ENCODE data around the gene CREB1. TPM values are rescaled to one million over a fixed set of nuclear protein-coding genes. Genes with fewer than 3 reads are reported as not detected.
A peak's percentile ranks its signal among the peaks of the same experiment; 100 is the strongest.

CREB1 gene
- total and polyA plus RNA-seq, 2 donors: 14.8 to 91.5 TPM

GRCh38 chr2:207593277-207593676 lies 63.5 kb downstream of the CREB1 start:
- H3K27ac ChIP-seq (ENCODE audit: low read depth): no peak overlapping the region
- peaks cover 2% of the 10 kb centered on the region for H3K36me3 ChIP-seq (ENCODE audit: insufficient read depth)
- no peak overlapping the region for H3K4me3 ChIP-seq (ENCODE audit: low read depth, low read length)
- no peaks in the 10 kb centered on the region for H3K4me1 ChIP-seq (ENCODE audit: insufficient read depth)
- no peak for DNase-seq (ENCODE audit: extremely low spot score)

DNA sequence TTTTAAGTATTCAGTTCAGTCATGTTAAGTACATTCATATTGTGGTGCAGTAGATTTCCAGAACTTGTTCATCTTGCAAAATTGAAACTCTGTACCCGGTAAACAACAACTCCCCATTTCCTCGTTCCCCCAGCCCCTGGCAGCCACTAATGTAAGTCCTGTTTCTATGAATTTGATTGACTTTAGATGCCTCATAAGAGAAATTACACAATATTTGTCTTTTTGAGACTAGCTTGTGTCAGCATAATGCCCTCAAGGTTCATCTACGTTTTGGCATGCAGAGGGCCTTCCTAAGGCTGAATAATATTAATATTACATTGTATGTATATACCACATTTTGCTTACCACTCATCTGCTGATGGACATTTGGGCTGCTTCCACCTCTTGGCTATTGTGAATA lies 64.5 kb downstream of the CREB1 start:
- DNase-seq (ENCODE audit: extremely low spot score): no peak

DNA sequence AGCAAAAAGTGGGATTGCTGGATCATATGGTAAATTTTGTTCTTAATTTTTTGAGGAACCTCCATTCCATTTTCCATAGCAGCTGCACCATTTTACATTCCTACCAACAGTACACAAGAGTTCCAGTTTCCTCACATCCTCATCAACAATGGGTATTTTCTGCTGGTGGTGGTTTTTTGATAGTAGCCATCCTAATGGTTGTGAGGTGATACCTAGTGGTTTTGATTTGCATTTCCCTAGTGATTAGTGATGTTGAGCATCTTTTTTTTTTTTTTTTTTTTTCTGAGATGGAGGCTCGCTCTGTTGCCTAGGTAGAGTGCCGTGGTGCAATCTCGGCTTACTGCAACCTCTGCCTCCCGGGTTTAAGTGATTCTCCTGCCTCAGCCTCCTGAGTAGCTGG lies 65.0 kb downstream of the CREB1 start:
- DNase-seq (ENCODE audit: extremely low spot score): no peak
- Histone ChIP-seq H3K4me3 (ENCODE audit: low read depth, low read length) (no peak overlapping the region), H3K4me1 (ENCODE audit: insufficient read depth) (no peaks in the 10 kb centered on the region), H3K27ac (ENCODE audit: low read depth) (no peak overlapping the region), H3K36me3 (ENCODE audit: insufficient read depth) (peaks cover 2% of the 10 kb centered on the region)
- 98% methylated on average over 4 of the region's 4 CpGs for WGBS

More for the DNA sequence above, 64.5 kb downstream of the CREB1 start:
- Histone ChIP-seq H3K4me3 (ENCODE audit: low read depth, low read length) (no peak overlapping the region), H3K27ac (ENCODE audit: low read depth) (no peak overlapping the region), H3K36me3 (ENCODE audit: insufficient read depth) (peaks cover 2% of the 10 kb centered on the region), H3K4me1 (ENCODE audit: insufficient read depth) (no peaks in the 10 kb centered on the region)
- WGBS: 88% methylated on average over 3 of the region's 3 CpGs

GRCh38 chr2:207599636-207600035 lies 69.9 kb downstream of the CREB1 start:
- no peaks in the 10 kb centered on the region for H3K4me1 ChIP-seq (ENCODE audit: insufficient read depth)
- peaks cover 2% of the 10 kb centered on the region for H3K36me3 ChIP-seq (ENCODE audit: insufficient read depth)
- no peak overlapping the region for H3K4me3 ChIP-seq (ENCODE audit: low read depth, low read length)
- DNase-seq (ENCODE audit: extremely low spot score): no peak
- no peak overlapping the region for H3K27ac ChIP-seq (ENCODE audit: low read depth)

GRCh38 chr2:207600231-207600630 lies 70.5 kb downstream of the CREB1 start:
- Histone ChIP-seq H3K4me3 (ENCODE audit: low read depth, low read length) (no peak overlapping the region), H3K27ac (ENCODE audit: low read depth) (no peak overlapping the region), H3K36me3 (ENCODE audit: insufficient read depth) (peaks cover 2% of the 10 kb centered on the region), H3K4me1 (ENCODE audit: insufficient read depth) (no peaks in the 10 kb centered on the region)
- no peak for DNase-seq (ENCODE audit: extremely low spot score)

DNA sequence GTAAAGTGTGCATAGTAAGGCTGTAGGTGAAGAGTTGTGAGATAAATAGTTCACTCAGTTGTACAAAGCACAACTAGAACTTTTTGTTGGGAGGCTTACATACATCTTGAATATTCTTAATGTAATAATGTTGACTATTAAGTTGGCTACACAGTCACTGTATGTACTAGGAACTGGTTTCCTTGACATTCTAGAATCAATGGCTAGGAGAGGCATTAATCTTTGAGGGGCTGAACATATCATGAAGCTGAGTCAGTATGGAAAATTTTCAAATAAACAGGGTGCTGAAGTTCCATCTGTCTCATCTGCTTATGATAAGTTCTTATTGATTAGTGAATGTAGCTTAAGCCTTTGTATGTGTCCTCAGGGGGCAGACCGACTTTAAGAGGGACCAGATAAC lies 72.0 kb downstream of the CREB1 start:
- H3K36me3 ChIP-seq (ENCODE audit: insufficient read depth): peaks cover 2% of the 10 kb centered on the region
- DNase-seq (ENCODE audit: extremely low spot score): no peak
- H3K4me1 ChIP-seq (ENCODE audit: insufficient read depth): no peaks in the 10 kb centered on the region
- 93% methylated on average over 1 of the region's 1 CpG for WGBS
- H3K27ac ChIP-seq (ENCODE audit: low read depth): no peak overlapping the region
- no peak overlapping the region for H3K4me3 ChIP-seq (ENCODE audit: low read depth, low read length)

GRCh38 chr2:207603486-207603885 lies 73.7 kb downstream of the CREB1 start:
- no peak for DNase-seq (ENCODE audit: extremely low spot score)
- Histone ChIP-seq H3K4me1 (ENCODE audit: insufficient read depth) (no peaks in the 10 kb centered on the region), H3K36me3 (ENCODE audit: insufficient read depth) (no peaks in the 10 kb centered on the region), H3K27ac (ENCODE audit: low read depth) (no peak overlapping the region), H3K4me3 (ENCODE audit: low read depth, low read length) (no peak overlapping the region)
- WGBS: 59% methylated on average over 2 of the region's 2 CpGs

DNA sequence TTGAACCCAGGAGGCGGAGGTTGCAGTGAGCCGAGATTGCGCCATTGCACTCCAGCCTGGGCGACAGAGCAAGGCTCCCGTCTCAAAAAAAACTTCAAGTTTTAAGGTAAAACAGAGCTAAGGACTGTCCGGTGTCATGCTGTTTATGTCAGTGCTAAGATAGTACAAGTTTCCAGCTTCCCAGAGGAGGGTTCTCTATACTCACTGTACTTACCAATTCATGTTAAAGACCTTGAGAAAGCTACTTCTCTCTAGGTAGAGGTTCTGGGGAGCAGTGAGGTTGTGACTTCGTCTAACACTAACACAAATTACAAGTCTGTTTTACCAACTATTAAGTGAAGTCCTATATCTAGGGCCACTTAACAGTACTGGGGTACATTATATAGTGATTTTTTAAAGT lies 76.6 kb downstream of the CREB1 start:
- WGBS: 95% methylated on average over 7 of the region's 7 CpGs
- Histone ChIP-seq H3K36me3 (ENCODE audit: insufficient read depth) (no peaks in the 10 kb centered on the region), H3K27ac (ENCODE audit: low read depth) (no peak overlapping the region), H3K4me1 (ENCODE audit: insufficient read depth) (no peaks in the 10 kb centered on the region), H3K4me3 (ENCODE audit: low read depth, low read length) (no peak overlapping the region)
- no peak for DNase-seq (ENCODE audit: extremely low spot score)

- 96% methylated on average over 5 of the region's 5 CpGs for WGBS
- Histone ChIP-seq H3K27ac (ENCODE audit: low read depth) (no peak overlapping the region), H3K4me1 (ENCODE audit: insufficient read depth) (no peaks in the 10 kb centered on the region), H3K4me3 (ENCODE audit: low read depth, low read length) (no peak overlapping the region), H3K36me3 (ENCODE audit: insufficient read depth) (no peaks in the 10 kb centered on the region)
- no peak for DNase-seq (ENCODE audit: extremely low spot score)
Observed at GRCh38 chr2:207606829-207607228, 77.1 kb downstream of the CREB1 start.

DNA sequence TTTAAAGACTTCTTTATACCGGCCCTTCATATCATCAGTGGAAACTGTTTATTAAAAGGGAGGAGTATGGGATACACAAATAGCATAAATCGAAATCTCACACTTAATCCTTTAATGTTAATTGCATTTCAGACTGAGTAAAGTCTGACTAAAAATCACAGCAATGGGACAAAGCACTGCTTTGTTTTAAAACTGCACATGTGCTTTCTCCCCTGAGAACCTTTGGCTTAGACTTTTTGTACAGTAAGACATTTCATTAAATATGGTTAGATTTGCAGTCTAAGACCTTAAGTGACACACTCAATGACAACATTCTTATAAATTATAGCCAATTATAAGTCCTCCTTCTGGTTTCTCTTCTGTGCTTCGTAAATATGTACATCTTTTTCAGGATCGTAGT lies 83.0 kb downstream of the CREB1 start:
- no peaks in the 10 kb centered on the region for H3K36me3 ChIP-seq (ENCODE audit: insufficient read depth)
- no peak overlapping the region for H3K4me3 ChIP-seq (ENCODE audit: low read depth, low read length)
- WGBS: 84% methylated on average over 4 of the region's 4 CpGs
- no peak overlapping the region for H3K27ac ChIP-seq (ENCODE audit: low read depth)
- no peak for DNase-seq (ENCODE audit: extremely low spot score)
- H3K4me1 ChIP-seq (ENCODE audit: insufficient read depth): no peaks in the 10 kb centered on the region

GRCh38 chr2:207614824-207615223 lies 85.1 kb downstream of the CREB1 start:
- no peak for DNase-seq (ENCODE audit: extremely low spot score)
- Histone ChIP-seq H3K27ac (ENCODE audit: low read depth) (no peak overlapping the region), H3K4me3 (ENCODE audit: low read depth, low read length) (no peak overlapping the region), H3K36me3 (ENCODE audit: insufficient read depth) (no peaks in the 10 kb centered on the region), H3K4me1 (ENCODE audit: insufficient read depth) (no peaks in the 10 kb centered on the region)
- 59% methylated on average over 2 of the region's 2 CpGs for WGBS

DNA sequence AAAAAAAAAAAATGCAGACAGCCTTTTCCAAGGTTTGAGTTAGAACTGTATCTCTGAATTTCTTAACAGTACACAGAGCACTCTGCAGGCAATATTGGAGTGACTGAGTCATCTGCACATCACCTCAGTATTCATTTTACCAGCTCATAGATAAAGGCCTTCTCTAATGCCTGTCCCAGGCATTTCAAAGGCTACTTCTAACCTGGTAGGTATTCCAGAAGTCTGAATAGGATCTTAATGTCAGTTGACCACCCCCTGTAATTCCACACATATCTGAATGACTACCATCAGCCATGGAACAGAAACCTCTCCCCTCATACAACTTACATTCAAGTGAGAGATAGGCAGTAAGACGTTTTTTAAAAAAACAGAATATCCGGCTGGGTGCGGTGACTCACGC lies 86.4 kb downstream of the CREB1 start:
- no peaks in the 10 kb centered on the region for H3K4me1 ChIP-seq (ENCODE audit: insufficient read depth)
- H3K4me3 ChIP-seq (ENCODE audit: low read depth, low read length): no peak overlapping the region
- no peaks in the 10 kb centered on the region for H3K36me3 ChIP-seq (ENCODE audit: insufficient read depth)
- WGBS: 81% methylated on average over 4 of the region's 4 CpGs
- H3K27ac ChIP-seq (ENCODE audit: low read depth): no peak overlapping the region
- DNase-seq (ENCODE audit: extremely low spot score): no peak

- Histone ChIP-seq H3K4me1 (ENCODE audit: insufficient read depth) (no peaks in the 10 kb centered on the region), H3K27ac (ENCODE audit: low read depth) (peak overlapping the region; percentile 4), H3K36me3 (ENCODE audit: insufficient read depth) (no peaks in the 10 kb centered on the region), H3K4me3 (ENCODE audit: low read depth, low read length) (no peak overlapping the region)
- no peak for DNase-seq (ENCODE audit: extremely low spot score)
- 37% methylated on average over 6 of the region's 6 CpGs for WGBS
Observed at GRCh38 chr2:207617011-207617671, 87.4 kb downstream of the CREB1 start.

GRCh38 chr2:207619764-207620203 lies 90.0 kb downstream of the CREB1 start:
- DNase-seq (ENCODE audit: extremely low spot score): no peak
- no peaks in the 10 kb centered on the region for H3K4me1 ChIP-seq (ENCODE audit: insufficient read depth)
- H3K4me3 ChIP-seq (ENCODE audit: low read depth, low read length): no peak overlapping the region
- H3K27ac ChIP-seq (ENCODE audit: low read depth): no peak overlapping the region
- no peaks in the 10 kb centered on the region for H3K36me3 ChIP-seq (ENCODE audit: insufficient read depth)
- WGBS: 67% methylated on average over 4 of the region's 4 CpGs

DNA sequence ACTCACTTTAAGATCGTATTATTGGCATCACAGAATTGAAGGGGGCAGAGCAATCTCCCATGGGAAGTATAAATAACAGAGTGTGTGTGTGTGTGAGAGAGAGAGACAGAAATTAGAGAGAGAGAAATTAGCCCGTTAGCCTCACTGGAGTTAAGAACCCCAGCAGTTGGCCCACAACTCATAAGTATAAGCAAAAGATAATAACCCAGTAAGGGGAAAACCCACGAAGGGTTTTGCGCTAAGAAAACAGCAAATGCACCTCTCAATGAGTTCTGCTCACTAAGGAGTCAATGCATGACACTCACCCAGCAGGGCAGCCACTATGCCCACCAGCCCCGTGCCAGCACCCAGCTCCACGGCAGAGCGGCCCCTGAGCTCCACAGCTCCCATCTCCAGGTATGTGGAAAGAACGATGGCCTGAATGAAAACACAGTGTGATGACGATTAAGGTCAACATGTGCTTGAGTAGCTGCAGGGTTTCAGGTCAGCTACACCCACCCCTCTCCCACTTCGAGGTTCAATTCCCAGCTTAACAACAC lies 91.8 kb downstream of the CREB1 start:
- Histone ChIP-seq H3K4me3 (ENCODE audit: low read depth, low read length) (no peak overlapping the region), H3K27ac (ENCODE audit: low read depth) (no peak overlapping the region), H3K36me3 (ENCODE audit: insufficient read depth) (no peaks in the 10 kb centered on the region), H3K4me1 (ENCODE audit: insufficient read depth) (no peaks in the 10 kb centered on the region)
- WGBS: 87% methylated on average over 10 of the region's 10 CpGs
- no peak for DNase-seq (ENCODE audit: extremely low spot score)
